GM19438 (cell line): ENCODE data around the gene FAM156A.
"Not testable (repeated sequence)": the region's sequence is repeated elsewhere in the genome, so short reads cannot be mapped to it uniquely, and the experiment has no call there.

Experiments
- ATAC-seq: cut with Tn5 transposase; IDR thresholded peaks from one replicate; pipeline ENCODE4 v1.9.1; 2021; ENCODE audit warnings: low read depth; ENCODE audit not compliant: unreplicated experiment

The FAM156A gene

DNA sequence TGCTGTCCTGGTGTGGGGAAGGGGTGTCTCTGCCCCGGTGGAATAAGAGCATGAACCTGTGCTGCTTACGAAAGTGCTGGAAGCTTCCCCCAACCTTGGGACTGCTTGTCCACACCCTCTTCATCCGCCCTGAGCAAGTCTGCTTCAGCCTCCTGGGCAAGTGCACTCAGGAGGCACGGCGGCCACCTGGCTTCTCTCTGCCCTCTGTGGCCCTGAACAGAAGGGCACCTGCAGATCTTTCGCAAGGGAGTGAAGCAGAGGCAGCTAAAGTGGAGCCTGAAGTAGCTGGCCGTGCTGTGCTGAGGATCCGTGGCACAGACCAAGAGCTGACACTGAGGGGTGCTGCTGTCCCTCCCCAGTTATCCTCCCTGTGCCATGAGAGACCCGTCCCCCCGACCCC is 9.6 kb upstream of the FAM156A start:
- ATAC-seq = not testable (repeated sequence)

DNA sequence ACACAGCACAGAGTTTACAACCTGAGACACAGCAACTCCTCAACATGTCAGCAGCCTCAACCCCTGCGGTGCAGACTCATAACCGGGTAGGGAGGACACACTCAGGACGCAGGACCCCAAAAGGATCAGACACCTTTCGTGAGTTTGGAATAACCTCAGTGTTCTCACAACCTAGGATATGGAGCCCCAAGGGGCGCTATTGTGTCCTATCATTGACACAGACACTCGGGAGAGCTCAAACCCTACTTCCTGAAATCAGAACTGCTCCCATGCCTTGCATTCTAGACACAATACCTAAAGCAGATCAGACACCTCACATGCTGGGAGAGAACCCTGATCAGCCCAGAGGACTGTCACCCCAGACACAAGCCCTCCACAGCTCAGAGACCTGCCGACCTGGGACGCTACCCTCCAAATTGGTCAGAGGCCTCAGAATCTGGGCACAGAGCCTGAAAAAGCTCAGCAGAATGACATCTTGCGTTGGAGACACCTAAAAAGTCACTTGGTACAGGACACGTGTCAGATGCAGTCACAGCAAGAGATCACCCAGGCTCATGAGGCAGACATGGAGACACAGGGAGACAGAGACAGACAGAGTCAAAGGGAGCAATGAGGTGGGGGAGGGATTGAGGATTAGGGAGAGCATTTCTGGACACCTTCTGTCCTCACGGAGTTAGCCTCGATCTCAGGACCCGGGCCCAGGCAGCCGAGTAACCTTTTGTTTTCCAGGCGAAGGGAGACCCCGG is 8.8 kb upstream of the FAM156A start:
- not testable (repeated sequence) for ATAC-seq

GRCh38 chrX:52958961-52959360 is 643 bp upstream of the FAM156A start:
- ATAC-seq = peak; percentile 41

DNA sequence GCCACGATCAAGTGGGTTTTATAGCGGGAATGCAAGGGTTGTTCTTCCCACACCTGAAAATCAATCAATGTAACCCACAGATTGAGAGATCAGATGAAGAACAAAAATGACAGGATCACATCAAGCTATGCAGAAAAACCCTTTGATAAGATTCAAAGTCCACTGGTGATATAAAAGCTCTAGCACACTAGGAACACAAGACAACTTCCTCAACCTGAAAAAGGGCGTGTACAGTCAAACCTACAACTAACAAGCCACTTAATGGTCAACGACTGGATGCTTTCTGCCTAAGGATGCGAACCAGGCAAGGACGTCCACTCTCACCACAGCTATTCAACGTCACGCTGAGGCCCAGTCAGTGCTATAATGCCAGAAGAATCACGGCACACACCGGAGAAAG is 8.4 kb downstream of the FAM156A start:
- ATAC-seq = not testable (repeated sequence)

DNA sequence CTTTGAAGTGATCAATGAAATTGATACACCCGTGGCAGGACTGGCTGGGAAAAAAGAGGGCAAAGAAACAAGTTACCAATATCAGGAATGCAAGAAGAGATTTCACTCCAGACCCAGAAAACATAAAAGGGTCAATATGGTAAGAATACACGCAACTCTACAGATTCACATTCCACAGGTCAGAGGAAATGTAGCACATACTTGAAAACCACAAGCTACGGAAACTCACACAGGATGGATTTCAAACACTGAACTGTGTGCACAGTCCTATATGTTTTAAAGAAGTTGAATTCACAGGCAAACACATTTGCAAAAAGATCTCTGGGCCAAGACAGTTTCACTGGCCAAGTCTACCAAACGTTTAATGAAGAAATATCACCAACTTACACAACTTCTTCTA is 9.0 kb downstream of the FAM156A start:
- ATAC-seq = not testable (repeated sequence)

DNA sequence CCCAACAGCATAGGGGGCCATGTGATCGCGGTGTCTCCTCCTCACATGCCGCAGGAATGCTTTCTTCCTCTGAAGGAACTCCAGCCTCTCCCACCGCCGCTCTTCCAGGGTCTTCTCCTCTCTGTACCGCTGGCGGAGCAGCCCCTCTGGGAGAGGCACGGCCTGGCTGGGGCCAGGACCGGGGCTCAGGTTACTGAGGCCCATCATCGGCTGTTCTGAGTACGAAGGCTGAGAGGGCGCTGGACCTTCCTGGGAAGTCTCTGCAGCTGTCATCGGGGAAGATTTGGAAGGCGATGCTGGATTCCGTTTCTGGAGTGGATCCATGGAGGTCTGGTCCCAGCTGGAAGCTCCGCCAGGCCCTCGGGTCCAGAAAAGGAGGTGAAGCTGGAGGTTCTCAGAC is 10.1 kb downstream of the FAM156A start:
- not testable (repeated sequence) for ATAC-seq

DNA sequence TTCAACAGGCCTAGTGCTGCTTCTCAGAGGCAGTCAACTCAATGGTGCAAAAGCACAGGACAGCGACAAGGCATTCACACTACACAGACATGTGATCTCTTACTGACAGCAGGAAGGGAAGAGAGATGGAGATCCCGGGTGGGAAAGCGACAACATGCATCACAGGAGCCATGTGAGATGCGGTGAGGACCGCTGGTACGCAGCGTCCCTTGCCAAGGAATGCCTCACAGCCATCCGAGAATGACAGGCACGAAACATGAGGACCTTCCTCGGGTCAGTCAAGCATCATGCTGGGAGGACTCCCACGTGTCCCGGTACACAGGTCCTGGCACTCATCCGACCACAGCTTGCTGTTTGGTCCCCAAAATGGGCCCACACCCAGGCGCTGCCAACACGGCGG is 10.8 kb downstream of the FAM156A start:
- ATAC-seq = not testable (repeated sequence)

- not testable (repeated sequence) for ATAC-seq
These were observed 12.4 kb downstream of the FAM156A start for GRCh38 chrX:52945838-52946494.

- ATAC-seq = not testable (repeated sequence)
These were observed 16.6 kb downstream of the FAM156A start for GRCh38 chrX:52941728-52942127.

- ATAC-seq = not testable (repeated sequence)
These were observed 17.6 kb downstream of the FAM156A start for GRCh38 chrX:52940704-52941103.

DNA sequence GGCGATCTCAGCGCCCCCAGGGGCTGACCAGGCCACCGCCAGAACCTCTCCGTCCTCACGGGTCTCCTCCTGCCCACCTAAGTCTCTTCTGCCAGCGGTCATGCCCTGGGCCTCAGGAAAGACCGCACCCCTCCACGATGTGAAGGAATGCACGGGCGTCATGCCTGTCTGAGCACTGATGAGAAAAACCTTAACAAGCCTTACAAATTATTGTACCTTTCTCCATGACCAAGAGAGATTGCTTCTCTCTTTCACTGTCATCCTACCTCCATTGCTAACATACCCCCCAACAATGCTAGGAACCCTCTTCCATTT is 22.9 kb downstream of the FAM156A start:
- not testable (repeated sequence) for ATAC-seq

DNA sequence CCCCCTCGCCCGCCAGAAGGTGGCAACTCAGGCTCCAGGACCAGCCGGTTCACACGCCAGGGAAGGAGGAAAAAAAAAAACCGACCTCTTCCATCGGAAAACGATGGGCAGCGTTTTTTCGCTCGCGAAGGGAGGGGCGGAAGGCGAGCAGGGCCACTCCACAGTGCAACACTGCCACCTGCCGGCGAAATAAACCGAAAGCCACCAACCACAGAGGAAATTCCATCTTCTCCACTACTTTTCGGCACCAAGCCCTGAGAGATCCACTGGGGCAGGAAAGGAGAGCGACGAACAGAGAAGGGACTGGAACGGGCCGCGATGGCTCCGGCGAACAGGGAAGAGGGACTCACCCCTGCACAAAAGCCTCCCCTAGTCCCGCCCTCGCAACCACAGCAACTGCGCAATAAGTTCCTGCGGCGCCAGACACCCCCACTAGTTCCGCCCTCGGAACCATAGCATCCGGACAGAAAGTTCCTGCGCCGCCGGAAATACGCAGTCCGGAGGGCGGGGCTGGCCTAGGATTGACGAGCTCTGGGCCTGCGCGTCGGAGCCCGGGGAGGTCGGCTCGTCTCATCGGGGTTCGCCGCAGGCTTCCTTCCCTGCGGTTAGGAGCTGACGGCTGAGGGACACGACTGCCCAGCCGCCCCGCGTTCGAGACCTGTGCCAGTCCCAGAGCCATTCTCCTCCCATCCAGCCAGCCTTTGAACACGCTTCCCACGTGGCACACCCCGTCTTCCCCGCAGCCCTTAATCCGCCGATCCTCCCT is 23.4 kb downstream of the FAM156A start:
- ATAC-seq = peak; percentile 95

DNA sequence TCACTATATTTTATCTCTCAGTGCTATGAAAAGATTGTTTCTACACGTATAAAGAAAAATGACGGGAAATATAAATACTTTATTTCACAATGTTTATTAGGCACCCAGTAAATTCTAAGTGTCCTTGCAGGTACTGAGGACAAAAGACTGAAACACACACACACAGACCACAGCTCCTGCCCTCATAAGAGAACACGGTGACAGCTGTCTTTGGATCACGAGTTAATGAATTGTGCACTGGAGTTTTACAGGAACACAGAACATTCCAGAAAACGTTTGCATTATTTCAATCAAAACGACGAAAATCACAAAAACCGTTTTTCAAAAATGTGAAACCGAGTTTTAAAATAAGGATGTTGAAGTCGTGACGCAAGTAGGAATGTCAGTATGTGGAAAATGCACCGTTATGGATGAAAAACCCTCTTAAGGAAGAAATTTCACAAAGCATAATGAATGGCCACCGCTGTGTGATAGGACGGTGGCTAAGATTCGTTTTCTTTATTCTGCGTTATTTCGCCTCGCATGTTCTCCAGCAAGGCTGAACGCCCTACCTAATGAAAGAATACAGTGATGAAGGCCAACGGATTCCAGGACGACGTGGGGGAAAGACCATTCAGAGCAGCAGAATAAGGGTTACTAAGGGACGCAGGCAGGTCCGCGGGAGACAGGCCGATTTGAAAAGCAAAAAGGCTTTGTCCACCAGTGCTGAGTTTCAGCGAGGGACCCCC is 24.2 kb downstream of the FAM156A start:
- peak; percentile 30 for ATAC-seq

DNA sequence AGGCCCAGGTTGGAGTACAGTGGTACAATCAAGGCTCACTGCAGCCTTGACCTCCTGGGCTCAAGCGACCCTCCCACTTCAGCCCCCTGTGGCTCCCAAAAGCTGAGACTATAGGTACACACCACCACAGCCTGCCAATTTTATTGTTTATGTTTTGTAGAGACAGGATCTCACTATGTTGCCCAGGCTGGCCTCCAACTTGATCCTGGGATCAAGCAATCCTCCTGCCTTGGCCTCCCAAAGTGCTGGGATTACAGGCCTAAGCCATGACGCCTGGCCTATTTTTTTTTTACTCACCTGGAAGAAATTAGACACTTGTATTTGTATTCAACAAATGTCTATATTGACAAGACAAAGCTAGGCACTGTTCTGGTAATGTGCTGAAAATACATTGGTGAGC is 25.1 kb downstream of the FAM156A start:
- no peak for ATAC-seq

- ATAC-seq = not testable (repeated sequence)
These were observed 28.1 kb downstream of the FAM156A start for GRCh38 chrX:52930214-52930613.

DNA sequence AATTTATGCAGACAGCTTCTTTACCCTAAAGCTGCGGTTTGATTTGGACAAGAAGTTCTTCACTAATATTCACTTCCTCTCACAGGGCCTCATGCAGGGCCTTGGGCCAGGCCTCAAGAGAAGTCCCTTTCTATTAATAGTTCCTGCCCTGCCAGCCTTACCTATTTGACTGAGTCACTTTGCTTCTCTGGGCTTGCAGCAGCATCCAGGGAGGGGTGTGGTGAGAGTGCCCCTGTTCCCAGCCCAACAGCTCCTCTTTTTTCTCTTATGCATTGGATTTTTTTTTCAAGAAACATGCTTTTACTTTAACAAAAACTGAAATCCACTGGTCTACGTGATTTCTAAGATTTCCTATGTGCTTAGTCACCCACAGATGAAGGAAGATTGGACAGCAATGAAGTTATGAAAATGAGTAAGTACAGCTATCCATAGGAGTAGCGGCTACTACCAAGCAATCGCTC is 34.5 kb downstream of the FAM156A start:
- ATAC-seq = peak; percentile 46

- not testable (repeated sequence) for ATAC-seq
These were observed 43.6 kb downstream of the FAM156A start for GRCh38 chrX:52914704-52915103.

DNA sequence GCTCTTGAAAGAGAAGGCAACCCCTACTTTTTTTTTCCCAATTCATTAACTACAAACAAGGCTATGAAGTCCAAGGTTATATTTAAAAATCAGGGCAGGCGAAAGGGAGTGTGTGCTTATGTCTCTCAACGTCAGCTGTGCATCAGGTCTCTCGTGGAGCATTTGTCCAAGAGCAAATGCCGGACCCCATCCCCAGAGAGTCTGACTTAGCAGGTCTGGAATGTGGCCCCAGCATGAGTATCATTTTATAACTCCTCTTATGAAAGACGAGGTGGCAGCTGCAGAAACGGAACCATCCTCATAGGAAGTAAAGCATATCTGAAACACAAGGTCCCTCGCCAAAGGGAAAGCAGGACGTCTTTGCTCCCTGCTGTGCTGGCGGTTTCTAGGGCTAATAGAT is 44.6 kb downstream of the FAM156A start:
- not testable (repeated sequence) for ATAC-seq

- ATAC-seq = not testable (repeated sequence)
These were observed 48.9 kb downstream of the FAM156A start for GRCh38 chrX:52909313-52909969.

DNA sequence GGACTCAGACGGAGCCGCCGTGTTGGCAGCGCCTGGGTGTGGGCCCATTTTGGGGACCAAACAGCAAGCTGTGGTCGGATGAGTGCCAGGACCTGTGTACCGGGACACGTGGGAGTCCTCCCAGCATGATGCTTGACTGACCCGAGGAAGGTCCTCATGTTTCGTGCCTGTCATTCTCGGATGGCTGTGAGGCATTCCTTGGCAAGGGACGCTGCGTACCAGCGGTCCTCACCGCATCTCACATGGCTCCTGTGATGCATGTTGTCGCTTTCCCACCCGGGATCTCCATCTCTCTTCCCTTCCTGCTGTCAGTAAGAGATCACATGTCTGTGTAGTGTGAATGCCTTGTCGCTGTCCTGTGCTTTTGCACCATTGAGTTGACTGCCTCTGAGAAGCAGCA is 50.4 kb downstream of the FAM156A start:
- ATAC-seq = not testable (repeated sequence)
